ENCODE data around the gene CHD6.

GRCh38 chr20:41356951-41357350 is 261.2 kb downstream of the CHD6 start:
- no peak for TF ChIP-seq EZH2phosphoT487 (IDR thresholded peaks at IDR 0.05; ENCODE audit: borderline replicate concordance)
- no peak for TF ChIP-seq MAX (IDR thresholded peaks at IDR 0.05)
- TF ChIP-seq ZFX (IDR thresholded peaks at IDR 0.05): no peak
- TF ChIP-seq CTCF (IDR thresholded peaks at IDR 0.05 in 2 of 3, conservative IDR thresholded peaks at IDR 0.05 in 1 of 3; ENCODE audit: borderline replicate concordance in 1 of 3, insufficient read depth in 1 of 3, low read depth in 2 of 3, low read length in 2 of 3): no peak
- TF ChIP-seq YY1 (IDR thresholded peaks at IDR 0.05; ENCODE audit: extremely low read depth, insufficient replicate concordance, low read depth, low read length): no peak
- TF ChIP-seq POLR2A (IDR thresholded peaks at IDR 0.05; ENCODE audit: borderline replicate concordance, extremely low read depth, insufficient read depth, insufficient read length): no peak
- no peak for TF ChIP-seq EZH2 (IDR thresholded peaks at IDR 0.05)
- no peak for TF ChIP-seq TCF7L2 (IDR thresholded peaks at IDR 0.05; ENCODE audit: borderline replicate concordance, extremely low read depth, insufficient read depth, insufficient read length)

All from HCT116 (cell line).